ENCODE measurements around the gene GLT8D2.

GLT8D2 gene

GRCh38 chr12:104064842-104065427 is 14.9 kb upstream of the GLT8D2 start:
- Histone ChIP-seq H3K4me1 (ENCODE audit: control insufficient read depth, insufficient read depth, low read length) (0 out of 2 replicates have a peak, but pooled peaks cover 10% of the 10 kb centered on the region), H3K9me3 (ENCODE audit: control insufficient read depth, insufficient read depth, low read length) (no peaks in the 10 kb centered on the region), H3K27me3 (ENCODE audit: control insufficient read depth, insufficient read depth, low read length) (peaks cover 11% of the 10 kb centered on the region), H3K4me3 (ENCODE audit: low read depth, low read length) (peak overlapping the region; percentile 100), H3K27ac (ENCODE audit: low read depth, low read length) (no peak overlapping the region), H3K9ac (ENCODE audit: low read depth, low read length) (no peak overlapping the region), H3K36me3 (ENCODE audit: control insufficient read depth, insufficient read depth, low read length) (no peaks in the 10 kb centered on the region)

GRCh38 chr12:104064031-104064841 is 14.2 kb upstream of the GLT8D2 start, which contains the start of gene HCFC2:
TSS of gene HCFC2 (plus strand) at chr12:104064531. CDS start at chr12:104064561, 30 bp downstream.
- H3K9ac ChIP-seq (ENCODE audit: low read depth, low read length), result peak within 1 kb of the TSS; percentile 60
- H3K9me3 ChIP-seq (ENCODE audit: control insufficient read depth, insufficient read depth, low read length), result no peaks in the 10 kb centered on the region
- no peaks in the 10 kb centered on the region for H3K36me3 ChIP-seq (ENCODE audit: control insufficient read depth, insufficient read depth, low read length)
- H3K27ac ChIP-seq (ENCODE audit: low read depth, low read length), result peak within 1 kb of the TSS; percentile 40
- peak within 1 kb of the TSS; percentile 100 for H3K4me3 ChIP-seq (ENCODE audit: low read depth, low read length)
- peaks cover 11% of the 10 kb centered on the region for H3K27me3 ChIP-seq (ENCODE audit: control insufficient read depth, insufficient read depth, low read length)
- H3K4me1 ChIP-seq (ENCODE audit: control insufficient read depth, insufficient read depth, low read length), result 0 out of 2 replicates have a peak, but pooled peaks cover 10% of the 10 kb centered on the region

DNA sequence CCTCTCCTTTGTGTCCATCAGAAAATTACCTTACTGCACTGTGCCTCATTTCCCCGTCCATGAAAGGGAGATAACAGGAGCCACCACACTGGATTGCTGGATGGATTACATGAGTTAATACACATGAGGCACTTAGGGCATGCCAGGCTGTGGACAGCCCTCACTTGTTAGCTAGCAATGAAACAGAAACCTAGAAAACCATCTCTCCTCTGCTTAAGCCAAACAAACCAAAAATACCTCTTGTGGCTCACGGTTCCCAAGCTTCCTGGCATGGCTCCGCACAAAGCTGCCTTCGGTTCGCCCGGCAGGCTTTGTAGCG is 13.7 kb upstream of the GLT8D2 start:
- Histone ChIP-seq H3K27ac (ENCODE audit: low read depth, low read length) (no peak overlapping the region), H3K27me3 (ENCODE audit: control insufficient read depth, insufficient read depth, low read length) (peaks cover 11% of the 10 kb centered on the region), H3K4me1 (ENCODE audit: control insufficient read depth, insufficient read depth, low read length) (0 out of 2 replicates have a peak, but pooled peaks cover 10% of the 10 kb centered on the region), H3K4me3 (ENCODE audit: low read depth, low read length) (peak overlapping the region; percentile 100), H3K9me3 (ENCODE audit: control insufficient read depth, insufficient read depth, low read length) (no peaks in the 10 kb centered on the region), H3K9ac (ENCODE audit: low read depth, low read length) (peak overlapping the region; percentile 60), H3K36me3 (ENCODE audit: control insufficient read depth, insufficient read depth, low read length) (no peaks in the 10 kb centered on the region)

GRCh38 chr12:104060791-104061190 is 10.8 kb upstream of the GLT8D2 start:
- Histone ChIP-seq H3K4me3 (ENCODE audit: low read depth, low read length) (no peak overlapping the region), H3K36me3 (ENCODE audit: control insufficient read depth, insufficient read depth, low read length) (no peaks in the 10 kb centered on the region), H3K27ac (ENCODE audit: low read depth, low read length) (no peak overlapping the region), H3K27me3 (ENCODE audit: control insufficient read depth, insufficient read depth, low read length) (peaks cover 8% of the 10 kb centered on the region), H3K9ac (ENCODE audit: low read depth, low read length) (no peak overlapping the region), H3K4me1 (ENCODE audit: control insufficient read depth, insufficient read depth, low read length) (peaks cover 10% of the 10 kb centered on the region; the same call in 1 of the 2 replicates), H3K9me3 (ENCODE audit: control insufficient read depth, insufficient read depth, low read length) (no peaks in the 10 kb centered on the region)

GRCh38 chr12:104059963-104060362 is 10.0 kb upstream of the GLT8D2 start:
- Histone ChIP-seq H3K4me3 (ENCODE audit: low read depth, low read length) (no peak overlapping the region), H3K27ac (ENCODE audit: low read depth, low read length) (no peak overlapping the region), H3K27me3 (ENCODE audit: control insufficient read depth, insufficient read depth, low read length) (peaks cover 4% of the 10 kb centered on the region; the same call in 1 of the 2 replicates), H3K36me3 (ENCODE audit: control insufficient read depth, insufficient read depth, low read length) (no peaks in the 10 kb centered on the region), H3K9ac (ENCODE audit: low read depth, low read length) (no peak overlapping the region), H3K4me1 (ENCODE audit: control insufficient read depth, insufficient read depth, low read length) (peaks cover 10% of the 10 kb centered on the region), H3K9me3 (ENCODE audit: control insufficient read depth, insufficient read depth, low read length) (no peaks in the 10 kb centered on the region)

DNA sequence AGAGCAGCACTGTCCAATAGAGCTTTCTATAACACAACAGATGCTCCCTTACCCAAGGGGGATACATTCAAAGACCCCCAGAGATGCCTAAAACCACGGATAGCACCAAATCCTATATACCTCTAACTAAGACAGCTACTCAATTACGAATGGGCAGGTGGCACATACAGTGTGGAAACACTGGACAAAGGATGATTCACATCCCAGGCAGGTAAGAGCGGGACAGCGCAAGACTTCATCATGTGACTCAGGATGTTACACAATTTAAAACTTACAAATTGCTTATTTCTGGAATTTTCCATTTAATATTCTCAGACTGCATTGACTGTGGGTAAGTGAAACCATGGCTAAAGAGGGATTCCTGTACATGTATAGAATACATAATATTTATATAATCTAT is 8.8 kb upstream of the GLT8D2 start:
- peaks cover 17% of the 10 kb centered on the region for H3K4me1 ChIP-seq (ENCODE audit: control insufficient read depth, insufficient read depth, low read length)
- H3K27ac ChIP-seq (ENCODE audit: low read depth, low read length), result no peak overlapping the region
- peaks cover 4% of the 10 kb centered on the region; the same call in 1 of the 2 replicates for H3K27me3 ChIP-seq (ENCODE audit: control insufficient read depth, insufficient read depth, low read length)
- no peak overlapping the region for H3K4me3 ChIP-seq (ENCODE audit: low read depth, low read length)
- H3K9ac ChIP-seq (ENCODE audit: low read depth, low read length), result no peak overlapping the region
- no peaks in the 10 kb centered on the region for H3K36me3 ChIP-seq (ENCODE audit: control insufficient read depth, insufficient read depth, low read length)
- H3K9me3 ChIP-seq (ENCODE audit: control insufficient read depth, insufficient read depth, low read length), result no peaks in the 10 kb centered on the region

DNA sequence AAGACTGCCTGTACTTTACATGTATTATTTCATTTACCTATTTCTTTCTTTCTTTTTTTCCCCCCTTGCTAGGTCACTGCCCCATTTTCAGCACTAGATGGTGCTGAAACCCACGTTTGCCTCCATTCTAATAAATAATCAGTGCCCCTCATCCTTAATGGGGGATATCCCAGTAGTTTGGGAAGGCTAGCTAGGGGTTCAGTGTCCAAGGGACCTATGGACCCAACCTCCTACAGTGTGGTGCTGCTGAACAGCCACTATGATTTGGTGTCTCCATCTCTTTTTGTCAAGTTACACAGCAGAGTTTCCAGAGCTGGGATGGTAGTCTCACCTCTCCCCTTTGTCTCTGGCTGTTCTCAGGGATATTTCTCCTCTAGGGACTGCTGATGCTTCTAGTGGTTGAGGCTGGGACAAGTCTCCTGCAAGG is 7.8 kb upstream of the GLT8D2 start:
- Histone ChIP-seq H3K9me3 (ENCODE audit: control insufficient read depth, insufficient read depth, low read length) (no peaks in the 10 kb centered on the region), H3K9ac (ENCODE audit: low read depth, low read length) (no peak overlapping the region), H3K27me3 (ENCODE audit: control insufficient read depth, insufficient read depth, low read length) (peaks cover 1% of the 10 kb centered on the region; the same call in 1 of the 2 replicates), H3K36me3 (ENCODE audit: control insufficient read depth, insufficient read depth, low read length) (no peaks in the 10 kb centered on the region), H3K4me1 (ENCODE audit: control insufficient read depth, insufficient read depth, low read length) (peaks cover 13% of the 10 kb centered on the region), H3K4me3 (ENCODE audit: low read depth, low read length) (no peak overlapping the region), H3K27ac (ENCODE audit: low read depth, low read length) (no peak overlapping the region)

GRCh38 chr12:104056419-104056972 is 6.5 kb upstream of the GLT8D2 start:
- Histone ChIP-seq H3K27ac (ENCODE audit: low read depth, low read length) (no peak overlapping the region), H3K9ac (ENCODE audit: low read depth, low read length) (no peak overlapping the region), H3K9me3 (ENCODE audit: control insufficient read depth, insufficient read depth, low read length) (no peaks in the 10 kb centered on the region), H3K4me1 (ENCODE audit: control insufficient read depth, insufficient read depth, low read length) (peaks cover 13% of the 10 kb centered on the region), H3K4me3 (ENCODE audit: low read depth, low read length) (no peak overlapping the region), H3K27me3 (ENCODE audit: control insufficient read depth, insufficient read depth, low read length) (no peaks in the 10 kb centered on the region), H3K36me3 (ENCODE audit: control insufficient read depth, insufficient read depth, low read length) (no peaks in the 10 kb centered on the region)

DNA sequence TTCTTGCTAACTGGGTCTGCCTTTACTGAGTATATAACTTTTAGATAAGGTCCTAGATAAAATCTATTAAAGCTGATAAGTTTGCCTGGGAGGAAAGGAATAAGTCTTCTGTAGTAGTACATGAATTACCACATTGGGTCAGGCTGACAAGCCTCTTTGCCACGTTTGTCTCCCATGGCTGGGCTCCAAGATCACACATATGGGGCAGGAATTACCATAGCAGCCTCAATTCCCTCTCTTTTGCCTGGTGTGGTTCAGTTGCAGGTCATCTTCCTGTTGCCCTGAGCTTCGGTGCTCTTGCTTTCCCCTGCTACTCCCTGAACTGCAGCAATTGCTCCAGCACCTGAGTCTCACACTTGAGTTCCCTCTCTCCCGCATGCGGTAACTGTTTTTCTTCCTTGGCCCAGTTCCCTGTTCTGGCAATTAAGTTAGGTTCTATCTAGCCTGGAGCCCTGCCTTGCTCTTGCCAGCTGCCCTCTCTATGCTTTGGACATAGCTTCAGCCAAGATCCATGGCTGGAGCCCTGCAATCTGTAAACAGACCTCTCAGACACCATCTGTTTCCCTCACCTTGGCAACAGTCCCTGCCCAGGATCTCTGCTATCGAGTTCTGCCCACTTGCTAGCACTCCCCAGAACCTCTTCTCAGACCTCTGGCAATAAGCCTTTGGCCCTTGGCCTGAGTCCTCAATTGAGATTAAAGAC is 5.8 kb upstream of the GLT8D2 start:
- Histone ChIP-seq H3K9me3 (ENCODE audit: control insufficient read depth, insufficient read depth, low read length) (no peaks in the 10 kb centered on the region), H3K27ac (ENCODE audit: low read depth, low read length) (no peak overlapping the region), H3K9ac (ENCODE audit: low read depth, low read length) (no peak overlapping the region), H3K4me1 (ENCODE audit: control insufficient read depth, insufficient read depth, low read length) (peaks cover 13% of the 10 kb centered on the region), H3K4me3 (ENCODE audit: low read depth, low read length) (no peak overlapping the region), H3K27me3 (ENCODE audit: control insufficient read depth, insufficient read depth, low read length) (no peaks in the 10 kb centered on the region), H3K36me3 (ENCODE audit: control insufficient read depth, insufficient read depth, low read length) (no peaks in the 10 kb centered on the region)

GRCh38 chr12:104054681-104055346 is 4.8 kb upstream of the GLT8D2 start:
- H3K4me3 ChIP-seq (ENCODE audit: low read depth, low read length), result no peak overlapping the region
- no peaks in the 10 kb centered on the region for H3K36me3 ChIP-seq (ENCODE audit: control insufficient read depth, insufficient read depth, low read length)
- no peak overlapping the region for H3K27ac ChIP-seq (ENCODE audit: low read depth, low read length)
- no peaks in the 10 kb centered on the region for H3K9me3 ChIP-seq (ENCODE audit: control insufficient read depth, insufficient read depth, low read length)
- peaks cover 13% of the 10 kb centered on the region for H3K4me1 ChIP-seq (ENCODE audit: control insufficient read depth, insufficient read depth, low read length)
- H3K27me3 ChIP-seq (ENCODE audit: control insufficient read depth, insufficient read depth, low read length), result peaks cover 6% of the 10 kb centered on the region; the same call in 1 of the 2 replicates
- 0 out of 2 replicates have a peak overlapping the region, but pooled peaks have one; percentile 20 for H3K9ac ChIP-seq (ENCODE audit: low read depth, low read length)
